ENCODE measurements around the gene CUL2. TPM values are rescaled to one million over a fixed set of nuclear protein-coding genes. Genes with fewer than 3 reads are reported as not detected.
A peak's percentile ranks its signal among the peaks of the same experiment; 100 is the strongest.

Gene CUL2
- total RNA-seq, 1 experiment from 2014 or later: 36.1 TPM

DNA sequence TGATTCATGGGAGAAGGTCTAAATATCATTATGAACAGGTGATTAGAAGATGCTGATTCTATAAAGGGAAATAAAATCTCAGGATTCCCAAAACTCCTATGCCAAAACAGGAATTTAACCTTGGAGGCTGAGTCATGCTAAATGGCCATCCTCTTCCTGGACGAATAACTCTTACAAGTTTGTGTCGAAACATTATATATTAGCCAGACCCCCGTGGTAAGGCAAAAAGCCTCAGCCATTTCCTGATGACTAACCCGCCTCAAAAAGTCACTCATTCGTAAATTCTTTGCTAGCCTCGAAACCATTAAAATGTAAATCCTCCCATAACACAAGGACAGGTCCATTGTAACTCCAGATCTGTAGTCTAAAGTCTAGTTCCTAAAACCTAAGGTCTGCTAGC lies 32.0 kb downstream of the CUL2 start:
- ChIA-PET CTCF (no interaction called here), POLR2A (no interaction called here), RAD21 (ENCODE audit: low non-redundant PET in 1 of 2, low total read pairs in 2 of 2, uncharacterized antibody in 2 of 2, unreplicated experiment in 2 of 2) (no interaction called here)
- Histone ChIP-seq H4K20me1 (ENCODE audit: insufficient read depth) (no peaks in the 10 kb centered on the region), H3K79me2 (ENCODE audit: insufficient read depth, low read length) (no peaks in the 10 kb centered on the region; the same call in 1 of the 2 replicates), H2AFZ (ENCODE audit: low read depth, low read length, poor library complexity, severe bottlenecking) (no peak overlapping the region), H3K4me1 (ENCODE audit: control insufficient read depth in 1 of 2, insufficient read depth in 2 of 2, low read length in 2 of 2) (peaks cover 0 to 5% of the 10 kb centered on the region in 2 experiments; a peak in 1 of 4 replicates), H3K9me2 (ENCODE audit: insufficient read depth) (no peaks in the 10 kb centered on the region), H3K9me3 (ENCODE audit: control insufficient read depth in 1 of 2, insufficient read depth in 1 of 2, low read depth in 1 of 2, low read length in 2 of 2) (no peaks in the 10 kb centered on the region), H3K4me2 (ENCODE audit: low read length) (peak overlapping the region; percentile 17; the same call in 1 of the 2 replicates), H3K27ac (ENCODE audit: low read depth, low read length) (no peak overlapping the region), H3K4me3 (replicated peaks in 1 of 2; ENCODE audit: low read depth in 1 of 2, low read length in 2 of 2) (no peak overlapping the region), H3K36me3 (ENCODE audit: control insufficient read depth in 1 of 2, insufficient read depth in 2 of 2, low read length in 2 of 2) (peaks cover 3 to 4% of the 10 kb centered on the region in 2 experiments; a peak in 1 of 4 replicates), H3K27me3 (ENCODE audit: insufficient read depth, low read length) (no peaks in the 10 kb centered on the region), H3K9ac (ENCODE audit: low read length) (no peak overlapping the region)
- ATAC-seq: no peak
- TF ChIP-seq ZNF274 (IDR thresholded peaks at IDR 0.05; ENCODE audit: low read depth, low read length): no peak
- TF ChIP-seq, protein P1, sequence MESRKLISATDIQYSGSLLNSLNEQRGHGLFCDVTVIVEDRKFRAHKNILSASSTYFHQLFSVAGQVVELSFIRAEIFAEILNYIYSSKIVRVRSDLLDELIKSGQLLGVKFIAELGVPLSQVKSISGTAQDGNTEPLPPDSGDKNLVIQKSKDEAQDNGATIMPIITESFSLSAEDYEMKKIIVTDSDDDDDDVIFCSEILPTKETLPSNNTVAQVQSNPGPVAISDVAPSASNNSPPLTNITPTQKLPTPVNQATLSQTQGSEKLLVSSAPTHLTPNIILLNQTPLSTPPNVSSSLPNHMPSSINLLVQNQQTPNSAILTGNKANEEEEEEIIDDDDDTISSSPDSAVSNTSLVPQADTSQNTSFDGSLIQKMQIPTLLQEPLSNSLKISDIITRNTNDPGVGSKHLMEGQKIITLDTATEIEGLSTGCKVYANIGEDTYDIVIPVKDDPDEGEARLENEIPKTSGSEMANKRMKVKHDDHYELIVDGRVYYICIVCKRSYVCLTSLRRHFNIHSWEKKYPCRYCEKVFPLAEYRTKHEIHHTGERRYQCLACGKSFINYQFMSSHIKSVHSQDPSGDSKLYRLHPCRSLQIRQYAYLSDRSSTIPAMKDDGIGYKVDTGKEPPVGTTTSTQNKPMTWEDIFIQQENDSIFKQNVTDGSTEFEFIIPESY (IDR thresholded peaks at IDR 0.05; ENCODE audit: extremely low read depth, insufficient replicate concordance, low read length): no peak
- DNase-seq (ENCODE audit: low read depth, low spot score): no peak
- BruUV-seq (replicated peaks): no TSS peak
- intact Hi-C loops (cut with micrococcal nuclease): no loop called here

DNA sequence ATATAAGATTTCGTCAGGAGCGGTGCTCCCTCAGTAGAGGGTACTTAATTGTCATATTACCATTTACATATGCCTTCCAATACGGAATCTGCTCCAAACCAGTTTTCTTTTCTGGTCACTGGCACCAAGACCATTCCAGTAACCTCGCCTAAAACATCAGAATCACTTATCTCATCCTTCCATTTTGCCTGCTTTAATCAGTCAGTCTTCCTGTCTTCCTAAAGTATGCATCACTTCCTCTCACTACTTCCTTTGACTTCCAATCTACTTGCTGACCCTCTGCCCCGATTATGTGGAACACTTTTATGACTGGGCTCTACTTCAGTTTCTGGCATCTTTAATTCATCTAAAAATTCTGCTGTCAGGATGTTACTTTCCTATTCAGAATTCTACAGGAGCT lies 33.5 kb downstream of the CUL2 start:
- no peak overlapping the region for H3K9ac ChIP-seq (ENCODE audit: low read length)
- H3K27me3 ChIP-seq (ENCODE audit: insufficient read depth, low read length): no peaks in the 10 kb centered on the region
- POLR2A ChIA-PET: no interaction called here
- no peak overlapping the region for H3K4me2 ChIP-seq (ENCODE audit: low read length)
- no peaks in the 10 kb centered on the region for H4K20me1 ChIP-seq (ENCODE audit: insufficient read depth)
- BruUV-seq (replicated peaks): no TSS peak
- DNase-seq (ENCODE audit: low read depth, low spot score) (no peak), ATAC-seq (no peak)
- no peak overlapping the region for H3K27ac ChIP-seq (ENCODE audit: low read depth, low read length)
- H3K79me2 ChIP-seq (ENCODE audit: insufficient read depth, low read length): no peaks in the 10 kb centered on the region; the same call in 1 of the 2 replicates
- intact Hi-C loops (cut with micrococcal nuclease): no loop called here
- peaks cover 0 to 5% of the 10 kb centered on the region in 2 experiments; a peak in 1 of 4 replicates for H3K4me1 ChIP-seq (ENCODE audit: control insufficient read depth in 1 of 2, insufficient read depth in 2 of 2, low read length in 2 of 2)
- no peak overlapping the region for H2AFZ ChIP-seq (ENCODE audit: low read depth, low read length, poor library complexity, severe bottlenecking)
- H3K4me3 ChIP-seq (replicated peaks in 1 of 2; ENCODE audit: low read depth in 1 of 2, low read length in 2 of 2): no peak overlapping the region
- RAD21 ChIA-PET (ENCODE audit: low non-redundant PET in 1 of 2, low total read pairs in 2 of 2, uncharacterized antibody in 2 of 2, unreplicated experiment in 2 of 2): no interaction called here
- no peaks in the 10 kb centered on the region for H3K9me2 ChIP-seq (ENCODE audit: insufficient read depth)
- CTCF ChIA-PET: no interaction called here
- H3K9me3 ChIP-seq (ENCODE audit: control insufficient read depth in 1 of 2, insufficient read depth in 1 of 2, low read depth in 1 of 2, low read length in 2 of 2): no peaks in the 10 kb centered on the region
- peaks cover 2 to 4% of the 10 kb centered on the region in 2 experiments; a peak in 1 of 4 replicates for H3K36me3 ChIP-seq (ENCODE audit: control insufficient read depth in 1 of 2, insufficient read depth in 2 of 2, low read length in 2 of 2)
- no peak for TF ChIP-seq POLR2A (IDR thresholded peaks at IDR 0.05; ENCODE audit: borderline replicate concordance, extremely low read depth, insufficient read depth, insufficient read length)
- TF ChIP-seq RAD21 (IDR thresholded peaks at IDR 0.05; ENCODE audit: low read depth): no peak
- no peak for TF ChIP-seq ZNF274 (IDR thresholded peaks at IDR 0.05; ENCODE audit: low read depth, low read length)
- TF ChIP-seq, protein P2, sequence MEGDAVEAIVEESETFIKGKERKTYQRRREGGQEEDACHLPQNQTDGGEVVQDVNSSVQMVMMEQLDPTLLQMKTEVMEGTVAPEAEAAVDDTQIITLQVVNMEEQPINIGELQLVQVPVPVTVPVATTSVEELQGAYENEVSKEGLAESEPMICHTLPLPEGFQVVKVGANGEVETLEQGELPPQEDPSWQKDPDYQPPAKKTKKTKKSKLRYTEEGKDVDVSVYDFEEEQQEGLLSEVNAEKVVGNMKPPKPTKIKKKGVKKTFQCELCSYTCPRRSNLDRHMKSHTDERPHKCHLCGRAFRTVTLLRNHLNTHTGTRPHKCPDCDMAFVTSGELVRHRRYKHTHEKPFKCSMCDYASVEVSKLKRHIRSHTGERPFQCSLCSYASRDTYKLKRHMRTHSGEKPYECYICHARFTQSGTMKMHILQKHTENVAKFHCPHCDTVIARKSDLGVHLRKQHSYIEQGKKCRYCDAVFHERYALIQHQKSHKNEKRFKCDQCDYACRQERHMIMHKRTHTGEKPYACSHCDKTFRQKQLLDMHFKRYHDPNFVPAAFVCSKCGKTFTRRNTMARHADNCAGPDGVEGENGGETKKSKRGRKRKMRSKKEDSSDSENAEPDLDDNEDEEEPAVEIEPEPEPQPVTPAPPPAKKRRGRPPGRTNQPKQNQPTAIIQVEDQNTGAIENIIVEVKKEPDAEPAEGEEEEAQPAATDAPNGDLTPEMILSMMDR (IDR thresholded peaks at IDR 0.05 in 2 of 3, conservative IDR thresholded peaks at IDR 0.05 in 1 of 3; ENCODE audit: borderline replicate concordance in 1 of 3, insufficient read depth in 1 of 3, low read depth in 2 of 3, low read length in 2 of 3): no peak
- no peak for TF ChIP-seq YY1 (IDR thresholded peaks at IDR 0.05; ENCODE audit: extremely low read depth, insufficient replicate concordance, low read depth, low read length)
- no peak for TF ChIP-seq EGR1 (IDR thresholded peaks at IDR 0.05; ENCODE audit: low read depth)
- no peak for TF ChIP-seq FOSL1 (IDR thresholded peaks at IDR 0.05; ENCODE audit: low read depth)
- TF ChIP-seq, protein P3, sequence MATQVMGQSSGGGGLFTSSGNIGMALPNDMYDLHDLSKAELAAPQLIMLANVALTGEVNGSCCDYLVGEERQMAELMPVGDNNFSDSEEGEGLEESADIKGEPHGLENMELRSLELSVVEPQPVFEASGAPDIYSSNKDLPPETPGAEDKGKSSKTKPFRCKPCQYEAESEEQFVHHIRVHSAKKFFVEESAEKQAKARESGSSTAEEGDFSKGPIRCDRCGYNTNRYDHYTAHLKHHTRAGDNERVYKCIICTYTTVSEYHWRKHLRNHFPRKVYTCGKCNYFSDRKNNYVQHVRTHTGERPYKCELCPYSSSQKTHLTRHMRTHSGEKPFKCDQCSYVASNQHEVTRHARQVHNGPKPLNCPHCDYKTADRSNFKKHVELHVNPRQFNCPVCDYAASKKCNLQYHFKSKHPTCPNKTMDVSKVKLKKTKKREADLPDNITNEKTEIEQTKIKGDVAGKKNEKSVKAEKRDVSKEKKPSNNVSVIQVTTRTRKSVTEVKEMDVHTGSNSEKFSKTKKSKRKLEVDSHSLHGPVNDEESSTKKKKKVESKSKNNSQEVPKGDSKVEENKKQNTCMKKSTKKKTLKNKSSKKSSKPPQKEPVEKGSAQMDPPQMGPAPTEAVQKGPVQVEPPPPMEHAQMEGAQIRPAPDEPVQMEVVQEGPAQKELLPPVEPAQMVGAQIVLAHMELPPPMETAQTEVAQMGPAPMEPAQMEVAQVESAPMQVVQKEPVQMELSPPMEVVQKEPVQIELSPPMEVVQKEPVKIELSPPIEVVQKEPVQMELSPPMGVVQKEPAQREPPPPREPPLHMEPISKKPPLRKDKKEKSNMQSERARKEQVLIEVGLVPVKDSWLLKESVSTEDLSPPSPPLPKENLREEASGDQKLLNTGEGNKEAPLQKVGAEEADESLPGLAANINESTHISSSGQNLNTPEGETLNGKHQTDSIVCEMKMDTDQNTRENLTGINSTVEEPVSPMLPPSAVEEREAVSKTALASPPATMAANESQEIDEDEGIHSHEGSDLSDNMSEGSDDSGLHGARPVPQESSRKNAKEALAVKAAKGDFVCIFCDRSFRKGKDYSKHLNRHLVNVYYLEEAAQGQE (IDR thresholded peaks at IDR 0.05; ENCODE audit: low read depth): no peak

Data from HCT116 (cell line).